ENCODE results near the gene TSPAN11.

Gene TSPAN11

DNA sequence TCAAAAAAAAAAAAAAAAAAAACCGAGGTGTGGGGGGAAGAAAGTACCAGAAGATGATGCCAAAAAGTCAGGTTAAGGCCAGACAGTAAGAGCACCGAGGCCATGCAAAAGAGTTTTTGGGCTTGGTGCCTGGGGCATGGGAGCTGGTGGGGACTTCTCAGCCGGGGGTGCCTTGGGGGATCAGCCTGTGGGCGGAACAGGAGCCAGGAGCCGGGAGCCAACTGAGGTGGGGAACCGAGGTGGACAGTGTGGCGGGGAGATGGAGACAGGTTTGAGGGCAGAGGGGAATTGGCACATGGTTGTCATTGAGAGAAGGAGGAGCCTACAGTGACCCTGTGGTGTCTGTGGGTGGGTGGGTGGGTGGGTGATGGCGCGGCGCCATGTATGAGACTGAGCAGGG lies 33.2 kb downstream of the TSPAN11 start:
- CTCF ChIA-PET, result no interaction called here
- TF ChIP-seq, protein P1, sequence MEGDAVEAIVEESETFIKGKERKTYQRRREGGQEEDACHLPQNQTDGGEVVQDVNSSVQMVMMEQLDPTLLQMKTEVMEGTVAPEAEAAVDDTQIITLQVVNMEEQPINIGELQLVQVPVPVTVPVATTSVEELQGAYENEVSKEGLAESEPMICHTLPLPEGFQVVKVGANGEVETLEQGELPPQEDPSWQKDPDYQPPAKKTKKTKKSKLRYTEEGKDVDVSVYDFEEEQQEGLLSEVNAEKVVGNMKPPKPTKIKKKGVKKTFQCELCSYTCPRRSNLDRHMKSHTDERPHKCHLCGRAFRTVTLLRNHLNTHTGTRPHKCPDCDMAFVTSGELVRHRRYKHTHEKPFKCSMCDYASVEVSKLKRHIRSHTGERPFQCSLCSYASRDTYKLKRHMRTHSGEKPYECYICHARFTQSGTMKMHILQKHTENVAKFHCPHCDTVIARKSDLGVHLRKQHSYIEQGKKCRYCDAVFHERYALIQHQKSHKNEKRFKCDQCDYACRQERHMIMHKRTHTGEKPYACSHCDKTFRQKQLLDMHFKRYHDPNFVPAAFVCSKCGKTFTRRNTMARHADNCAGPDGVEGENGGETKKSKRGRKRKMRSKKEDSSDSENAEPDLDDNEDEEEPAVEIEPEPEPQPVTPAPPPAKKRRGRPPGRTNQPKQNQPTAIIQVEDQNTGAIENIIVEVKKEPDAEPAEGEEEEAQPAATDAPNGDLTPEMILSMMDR (IDR thresholded peaks at IDR 0.05; ENCODE audit: control extremely low read depth, extremely low read depth, low read depth, missing control alignments), result no peak
- POLR2A ChIA-PET, result no interaction called here
- no peak for DNase-seq (ENCODE audit: extremely low spot score)

DNA sequence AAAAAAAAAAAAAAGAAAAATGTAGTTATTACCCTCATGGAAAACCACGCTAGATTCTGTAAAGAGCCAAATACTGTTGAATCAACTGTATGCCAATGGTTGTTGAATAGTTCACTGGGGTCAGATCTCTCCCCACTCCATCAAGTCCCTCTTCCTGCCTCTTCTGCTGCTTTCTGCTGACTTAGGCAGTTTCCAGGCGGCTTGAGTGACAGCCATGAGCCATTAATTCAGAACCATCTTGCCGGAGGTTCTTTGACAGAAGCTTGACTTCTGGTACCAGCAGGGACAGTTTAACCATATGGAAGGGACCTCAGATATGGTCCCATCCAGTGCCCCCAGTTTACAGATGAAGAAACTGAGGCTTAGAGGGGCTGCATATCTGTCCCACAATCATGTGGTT lies 34.5 kb downstream of the TSPAN11 start:
- TF ChIP-seq, protein P1 (IDR thresholded peaks at IDR 0.05; ENCODE audit: control extremely low read depth, extremely low read depth, low read depth, missing control alignments), result no peak
- DNase-seq (ENCODE audit: extremely low spot score), result no peak
- POLR2A ChIA-PET, result no interaction called here
- CTCF ChIA-PET, result interaction anchor here (1.4 kb wide), 1 partner anchor 10 kb away, joined by 3 read pairs; no protein-coding TSS in a partner anchor

DNA sequence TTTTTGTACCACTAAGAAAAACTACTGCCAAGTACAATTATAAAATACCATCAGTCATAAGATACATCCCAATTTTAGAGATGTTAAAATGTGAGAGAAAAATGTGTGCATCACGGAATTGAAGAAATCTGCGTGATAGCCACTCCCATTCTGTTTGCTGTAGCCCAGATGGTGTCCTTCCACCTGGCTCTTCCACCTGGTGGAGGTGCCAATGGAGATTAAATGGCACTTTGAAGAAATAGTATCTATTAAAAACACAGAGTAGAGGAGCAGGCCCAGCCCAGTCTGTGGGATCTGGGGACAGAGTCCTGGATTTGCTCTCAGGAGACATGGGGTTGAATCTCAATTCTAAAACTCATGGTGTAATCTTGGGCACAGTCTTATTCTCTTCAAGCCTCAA lies 35.5 kb downstream of the TSPAN11 start:
- TF ChIP-seq, protein P1 (IDR thresholded peaks at IDR 0.05; ENCODE audit: control extremely low read depth, extremely low read depth, low read depth, missing control alignments), result no peak
- CTCF ChIA-PET, result interaction anchor here (1.4 kb wide), 1 partner anchor 11 kb away, joined by 3 read pairs; no protein-coding TSS in a partner anchor
- no peak for DNase-seq (ENCODE audit: extremely low spot score)
- POLR2A ChIA-PET, result no interaction called here

DNA sequence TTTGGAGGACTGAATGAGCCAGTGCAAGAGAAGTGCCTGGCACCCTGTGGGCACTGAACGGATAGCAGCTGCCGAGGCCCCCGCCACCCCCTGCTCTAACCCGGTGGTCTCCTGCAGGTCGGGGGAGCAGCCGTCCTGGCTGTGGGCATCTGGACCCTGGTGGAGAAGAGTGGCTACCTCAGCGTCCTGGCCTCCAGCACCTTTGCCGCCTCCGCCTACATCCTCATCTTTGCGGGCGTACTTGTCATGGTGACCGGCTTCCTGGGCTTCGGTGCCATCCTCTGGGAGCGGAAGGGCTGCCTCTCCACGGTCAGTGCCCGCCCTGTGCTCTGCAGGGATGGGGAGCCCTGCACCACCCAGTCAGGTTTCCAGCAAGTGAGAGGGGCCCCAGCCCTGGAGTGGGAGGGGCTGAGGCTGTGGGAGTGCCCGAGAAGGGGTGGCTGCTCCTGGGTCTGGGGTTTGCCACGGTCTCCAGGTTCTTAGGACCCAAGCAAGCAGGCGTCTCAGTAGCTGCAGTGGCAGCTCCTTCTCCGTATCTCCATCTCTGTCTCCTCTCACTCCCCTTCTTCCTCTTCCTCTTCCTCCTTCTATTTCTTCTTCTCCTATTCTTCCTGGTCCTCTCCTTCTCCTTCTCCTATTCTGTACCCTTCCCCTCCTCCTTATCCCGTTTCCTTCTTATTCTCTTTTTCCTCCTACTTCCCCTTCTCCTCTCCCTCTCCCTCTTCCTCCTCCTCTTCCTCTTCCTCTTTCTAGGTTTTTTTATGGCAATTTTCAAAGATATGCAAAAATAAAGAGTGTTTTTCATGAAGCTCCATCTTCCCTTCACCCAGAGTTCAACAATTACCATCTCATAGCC lies 37.4 kb downstream of the TSPAN11 start:
- TF ChIP-seq, protein P1 (IDR thresholded peaks at IDR 0.05; ENCODE audit: control extremely low read depth, extremely low read depth, low read depth, missing control alignments), result no peak
- no peak for DNase-seq (ENCODE audit: extremely low spot score)
- POLR2A ChIA-PET, result no interaction called here
- CTCF ChIA-PET, result no interaction called here

DNA sequence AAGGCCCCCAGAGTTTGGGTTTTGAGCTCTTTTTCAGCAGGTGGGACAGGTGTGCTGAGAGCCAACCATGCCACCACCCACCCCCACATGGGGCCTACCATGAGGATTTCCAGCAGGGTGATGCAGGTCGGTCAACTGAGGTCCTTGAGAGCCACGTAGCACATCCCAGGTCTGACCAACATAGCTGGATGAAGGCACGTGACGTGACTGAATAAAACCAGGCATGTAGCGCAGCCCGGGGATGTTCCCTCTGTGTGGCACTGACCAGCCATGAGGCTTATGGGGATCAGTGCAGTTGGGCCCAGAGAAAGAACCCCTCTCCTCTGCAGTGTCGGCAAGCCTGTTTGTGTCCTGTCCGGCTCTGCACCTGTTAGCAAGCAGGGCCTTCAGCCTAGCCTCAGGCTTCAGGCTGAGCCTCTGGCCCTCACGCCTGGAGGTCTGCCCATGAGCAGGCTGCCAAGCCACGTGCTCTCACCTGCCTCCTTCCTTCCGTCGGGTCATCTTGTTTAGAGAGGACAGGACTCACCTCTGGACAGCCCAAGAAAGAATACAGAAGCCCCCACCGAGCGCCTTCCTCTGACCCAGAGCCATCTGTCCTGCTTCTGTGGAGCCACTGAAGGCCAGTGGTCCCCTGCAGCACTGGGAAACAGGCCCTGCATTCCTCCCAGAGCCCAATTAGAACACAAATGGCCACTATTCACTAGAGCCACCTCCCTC lies 38.5 kb downstream of the TSPAN11 start:
- DNase-seq (ENCODE audit: extremely low spot score), result no peak
- ChIA-PET CTCF (no interaction called here), POLR2A (no interaction called here)
- TF ChIP-seq, protein P1 (IDR thresholded peaks at IDR 0.05; ENCODE audit: control extremely low read depth, extremely low read depth, low read depth, missing control alignments), result no peak

DNA sequence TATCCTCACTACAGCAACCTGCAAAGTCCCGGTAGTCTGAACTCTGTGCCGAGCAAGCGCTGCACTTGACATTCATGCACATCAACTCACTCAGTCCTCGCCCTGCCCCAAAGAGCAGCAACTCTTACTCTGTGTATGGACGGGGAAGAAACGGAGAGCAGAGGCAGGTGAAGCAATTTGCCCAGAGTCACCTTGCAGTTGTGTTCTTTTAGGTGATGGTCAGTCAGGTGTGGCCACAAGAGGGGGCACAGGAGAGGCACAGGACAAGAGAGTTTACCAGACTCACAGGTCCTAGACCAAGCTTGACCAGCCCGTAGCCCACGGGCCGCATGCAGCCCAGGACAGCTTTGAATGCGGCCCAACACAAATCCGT lies 39.1 kb downstream of the TSPAN11 start:
- DNase-seq (ENCODE audit: extremely low spot score), result no peak
- TF ChIP-seq, protein P1 (IDR thresholded peaks at IDR 0.05; ENCODE audit: control extremely low read depth, extremely low read depth, low read depth, missing control alignments), result no peak
- CTCF ChIA-PET, result no interaction called here
- POLR2A ChIA-PET, result no interaction called here
